K562 (cell line): Measurements from ENCODE around the gene NEU1. TPM values are rescaled to one million over a fixed set of nuclear protein-coding genes. Genes with fewer than 3 reads are reported as not detected.

Experiments used
- BCL6 ChIP-seq: fragments of 250-450 bp; sonication (Bioruptor Pico); IDR thresholded peaks from 2 replicates; pipeline ENCODE4 v1.4.0; 2020
- BHLHE40 ChIP-seq: IDR thresholded peaks from 2 replicates; pipeline ENCODE4 v1.6.1; 2011; ENCODE audit warnings: low read length, improper control_type of control experiment
- CEBPG ChIP-seq, 3 experiments: fragments of 200-800 bp in 1 of 3; sonication (Bioruptor generic) in 1 of 3; sonication (generic) in 1 of 3; formaldehyde crosslinking in 1 of 3; IDR thresholded peaks in 2 of 3; conservative IDR thresholded peaks in 1 of 3; 2 replicates each; pipeline versions ENCODE4 v1.6.1 to v1.8.0; 2016 to 2022; ENCODE audit warnings: missing compliant biosample characterization in 2 of 3, missing genetic modification characterization in 2 of 3, mild to moderate bottlenecking in 1 of 3, missing genetic modification reagents in 1 of 3
- DACH1 ChIP-seq: fragments of 450-650 bp; IDR thresholded peaks from 2 replicates; pipeline ENCODE4 v1.6.1; 2018; ENCODE audit not compliant: partially characterized antibody
- ELF4 ChIP-seq: fragments of 450-650 bp; formaldehyde crosslinking; IDR thresholded peaks from 2 replicates; pipeline ENCODE4 v1.4.0; 2022; ENCODE audit warnings: missing genetic modification characterization
- GATAD2B ChIP-seq: fragments of 450-650 bp; IDR thresholded peaks from 2 replicates; pipeline ENCODE4 v1.6.1; 2017; ENCODE audit warnings: mild to moderate bottlenecking, borderline replicate concordance
- HDAC2 ChIP-seq: fragments of 450-650 bp; IDR thresholded peaks from 2 replicates; pipeline ENCODE4 v1.6.1; 2016; ENCODE audit warnings: mild to moderate bottlenecking
- HDAC6 ChIP-seq: IDR thresholded peaks from 2 replicates; pipeline ENCODE4 v1.6.1; 2012; ENCODE audit warnings: low read depth, mild to moderate bottlenecking, control low read depth, inconsistent platforms, low read length, moderate library complexity
- HMG20A ChIP-seq: fragments of 450-650 bp; formaldehyde crosslinking; conservative IDR thresholded peaks from 2 replicates; pipeline ENCODE4 v1.4.0; 2020; ENCODE audit warnings: mild to moderate bottlenecking, mixed read lengths
- HNRNPK ChIP-seq: fragments of 200-400 bp; formaldehyde crosslinking; IDR thresholded peaks from one replicate; pipeline ENCODE4 v1.6.1; 2018; ENCODE audit warnings: mild to moderate bottlenecking, low read depth, low read length; ENCODE audit not compliant: poor library complexity, severe bottlenecking
- MECOM ChIP-seq: fragments of 250-450 bp; sonication (Bioruptor Pico); IDR thresholded peaks from 2 replicates; pipeline ENCODE4 v1.8.0; 2022; ENCODE audit warnings: inconsistent platforms
- MEF2D ChIP-seq: conservative IDR thresholded peaks from 2 replicates; pipeline ENCODE4 v1.6.1; 2016; ENCODE audit warnings: low read depth, missing genetic modification characterization, missing compliant biosample characterization
- MYC ChIP-seq, 2 experiments: fragments of 250-450 bp in 1 of 2; sonication (Bioruptor Pico) in 1 of 2; IDR thresholded peaks; 2 replicates each; pipeline versions ENCODE4 v1.5.1 to v1.6.1; 2012 to 2021; ENCODE audit warnings: low read depth in 2 of 2, borderline replicate concordance in 1 of 2, improper control_type of control experiment in 1 of 2, low read length in 1 of 2, mild to moderate bottlenecking in 1 of 2, moderate library complexity in 1 of 2
- NFIX ChIP-seq: fragments of 250-450 bp; sonication (Bioruptor Pico); IDR thresholded peaks from 2 replicates; pipeline ENCODE4 v1.4.0; 2020; ENCODE audit warnings: low read depth, mild to moderate bottlenecking, moderate library complexity
- NR2F6 ChIP-seq: fragments of 450-650 bp; formaldehyde crosslinking; IDR thresholded peaks from 2 replicates; pipeline ENCODE4 v1.4.0; 2020; ENCODE audit warnings: mild to moderate bottlenecking
- POLR2B ChIP-seq: fragments of 450-650 bp; IDR thresholded peaks from 2 replicates; pipeline ENCODE4 v1.6.1; 2018; ENCODE audit warnings: low read depth; ENCODE audit not compliant: partially characterized antibody
- PPARD ChIP-seq: fragments of 250-450 bp; sonication (Bioruptor Pico); IDR thresholded peaks from 2 replicates; pipeline ENCODE4 v1.8.0; 2022; ENCODE audit warnings: inconsistent platforms, mild to moderate bottlenecking, moderate library complexity
- TCF3 ChIP-seq: sonication (generic); formaldehyde crosslinking; IDR thresholded peaks from 2 replicates; pipeline ENCODE4 v1.4.0; 2020; ENCODE audit warnings: mild to moderate bottlenecking, missing genetic modification reagents
- ZNF121 ChIP-seq: sonication (generic); formaldehyde crosslinking; conservative IDR thresholded peaks from 2 replicates; pipeline ENCODE4 v1.8.0; 2022; ENCODE audit warnings: missing genetic modification reagents
- ZNF124 ChIP-seq: sonication (generic); formaldehyde crosslinking; IDR thresholded peaks from 2 replicates; pipeline ENCODE4 v1.8.1; 2022; ENCODE audit warnings: missing genetic modification reagents
- ZNF3 ChIP-seq: fragments of 250-450 bp; sonication (Bioruptor Pico); IDR thresholded peaks from 2 replicates; pipeline ENCODE4 v1.5.0; 2021; ENCODE audit warnings: mild to moderate bottlenecking, moderate library complexity
- ZNF311 ChIP-seq: fragments of 250-450 bp; sonication (Bioruptor Pico); IDR thresholded peaks from 2 replicates; pipeline ENCODE4 v1.4.0; 2020; ENCODE audit warnings: mild to moderate bottlenecking, moderate library complexity
- ZNF444 ChIP-seq: fragments of 250-450 bp; sonication (Bioruptor Pico); IDR thresholded peaks from 2 replicates; pipeline ENCODE4 v1.4.0; 2020; ENCODE audit warnings: mild to moderate bottlenecking, moderate library complexity
- ZNF551 ChIP-seq: fragments of 250-450 bp; sonication (Bioruptor Pico); IDR thresholded peaks from 2 replicates; pipeline ENCODE4 v1.5.0; 2021; ENCODE audit warnings: mild to moderate bottlenecking, moderate library complexity
- ZNF717 ChIP-seq: fragments of 250-450 bp; sonication (Bioruptor Pico); IDR thresholded peaks from 2 replicates; pipeline ENCODE4 v1.5.0; 2021
- ZNF766 ChIP-seq: fragments of 200-800 bp; sonication (Bioruptor generic); conservative IDR thresholded peaks from 2 replicates; pipeline ENCODE4 v1.6.1; 2016; ENCODE audit warnings: missing genetic modification characterization, missing compliant biosample characterization
- polyA plus RNA-seq, 8 experiments: library from polyadenylated mRNA; depleted of rRNA in 4 of 8; stranded (reverse) in 5 of 8; unstranded in 3 of 8; fragments of >200 nt; fragmentation: Nextera tagmentation in 2 of 8; fragmentation: Illumina TruSeq in 1 of 8; extraction: Ambion mirVana in 2 of 8; extraction: Trizol in 1 of 8; gene quantifications; 2 replicates each; pipeline versions ENCODE4 v1.2.1 to v1.2.3, GENCODE V29; 2011 to 2014; ENCODE audit warnings: inconsistent platforms in 1 of 8, missing spikeins in 1 of 8
- total RNA-seq, 7 experiments: library from RNA; depleted of rRNA in 6 of 7; stranded (reverse); fragments of >200 nt in 6 of 7; fragmentation: Illumina TruSeq in 2 of 7; extraction: Trizol in 2 of 7; gene quantifications; 2 replicates each; pipeline versions ENCODE4 v1.2.1 to v1.2.3, GENCODE V29; 2011 to 2021; ENCODE audit warnings: low replicate concordance in 1 of 7
- TF ChIP-seq, protein P1 (sequence below): fragments of 250-450 bp; sonication (Bioruptor Pico); IDR thresholded peaks from 2 replicates; pipeline ENCODE4 v1.6.1; 2021; ENCODE audit warnings: mild to moderate bottlenecking
- TF ChIP-seq, protein P2 (sequence below): sonication (generic); formaldehyde crosslinking; IDR thresholded peaks from 2 replicates; pipeline ENCODE4 v1.8.1; 2023; ENCODE audit warnings: mild to moderate bottlenecking, missing genetic modification reagents

Gene NEU1
- total and polyA plus RNA-seq, 9 of the 15 experiments (the other 6 are each of a cell fraction or from before 2014, with no cell fraction given), result 14.8 to 67.8 (median 51.0) TPM

DNA sequence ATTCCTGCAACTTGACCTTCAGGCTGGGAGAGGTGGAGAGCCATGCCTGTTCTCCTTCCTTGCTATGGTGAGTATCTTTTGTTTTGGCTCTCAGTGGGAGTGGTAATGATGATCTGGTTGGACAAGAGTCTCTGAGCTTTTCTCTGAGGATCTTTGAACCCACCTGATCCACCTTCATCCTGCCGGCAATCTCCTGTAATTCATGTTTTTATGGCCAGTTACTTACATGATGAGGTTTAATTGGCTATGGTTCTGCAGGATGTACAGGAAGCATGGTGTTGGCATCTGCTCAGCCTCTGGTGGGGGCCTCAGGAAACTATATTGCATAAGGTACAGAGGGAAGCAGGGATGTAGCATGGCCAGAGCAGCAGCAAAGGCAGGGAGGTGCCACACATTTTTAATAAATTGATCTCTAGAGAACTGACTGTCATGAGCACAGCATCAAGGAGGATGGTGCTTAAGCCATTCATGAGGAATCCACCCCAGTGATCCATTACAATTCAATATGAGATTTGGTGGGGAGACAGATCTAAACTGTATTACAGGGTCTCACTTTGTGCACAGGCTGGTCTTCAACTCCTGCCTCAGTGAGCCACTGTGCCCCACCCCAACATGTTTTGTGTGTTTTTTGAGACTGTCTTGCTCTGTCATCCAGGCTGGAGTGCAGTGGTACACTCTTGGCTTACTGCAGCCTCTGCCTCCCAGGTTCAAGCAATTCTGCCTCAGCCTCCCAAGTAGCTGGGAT lies 25.1 kb downstream of the NEU1 start (continued):
- TF ChIP-seq ZNF124 (CRISPR knock-in tag) (no peak), ELF4 (CRISPR knock-in tag) (no peak), MECOM (CRISPR knock-in tag) (no peak), BHLHE40 (no peak), ZNF551 (CRISPR knock-in tag) (no peak), PPARD (CRISPR knock-in tag) (no peak), MYC (IDR thresholded peaks at IDR 0.05; ENCODE audit: low read depth, low read length) (no peak), MYC (CRISPR knock-in tag; IDR thresholded peaks at IDR 0.05; ENCODE audit: borderline replicate concordance, low read depth) (peak; percentile 69; the same call in 1 of the 2 replicates), HNRNPK (no peak), GATAD2B (no peak), BCL6 (CRISPR knock-in tag) (no peak), ZNF121 (CRISPR knock-in tag) (no peak), CEBPG (CRISPR knock-in tag; IDR thresholded peaks at IDR 0.05) (peak; percentile 51), CEBPG (tag; conservative IDR thresholded peaks at IDR 0.05 in 1 of 2, IDR thresholded peaks at IDR 0.05 in 1 of 2) (no peak), POLR2B (no peak), ZNF311 (no peak), ZNF444 (no peak), TCF3 (CRISPR knock-in tag) (peak; percentile 30; the same call in 1 of the 2 replicates), HMG20A (CRISPR knock-in tag) (no peak), NFIX (CRISPR knock-in tag) (no peak), ZNF3 (CRISPR knock-in tag) (no peak), MEF2D (no peak), ZNF766 (CRISPR knock-in tag) (no peak), ZNF717 (CRISPR knock-in tag) (0 out of 2 replicates have a peak, but pooled peaks have one; percentile 24), NR2F6 (CRISPR knock-in tag) (no peak), HDAC6 (no peak), DACH1 (no peak), HDAC2 (no peak)
- TF ChIP-seq, protein P1, sequence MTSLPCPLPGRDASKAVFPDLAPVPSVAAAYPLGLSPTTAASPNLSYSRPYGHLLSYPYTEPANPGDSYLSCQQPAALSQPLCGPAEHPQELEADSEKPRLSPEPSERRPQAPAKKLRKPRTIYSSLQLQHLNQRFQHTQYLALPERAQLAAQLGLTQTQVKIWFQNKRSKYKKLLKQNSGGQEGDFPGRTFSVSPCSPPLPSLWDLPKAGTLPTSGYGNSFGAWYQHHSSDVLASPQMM, result 0 out of 2 replicates have a peak, but pooled peaks have one; percentile 66
- TF ChIP-seq, protein P2, sequence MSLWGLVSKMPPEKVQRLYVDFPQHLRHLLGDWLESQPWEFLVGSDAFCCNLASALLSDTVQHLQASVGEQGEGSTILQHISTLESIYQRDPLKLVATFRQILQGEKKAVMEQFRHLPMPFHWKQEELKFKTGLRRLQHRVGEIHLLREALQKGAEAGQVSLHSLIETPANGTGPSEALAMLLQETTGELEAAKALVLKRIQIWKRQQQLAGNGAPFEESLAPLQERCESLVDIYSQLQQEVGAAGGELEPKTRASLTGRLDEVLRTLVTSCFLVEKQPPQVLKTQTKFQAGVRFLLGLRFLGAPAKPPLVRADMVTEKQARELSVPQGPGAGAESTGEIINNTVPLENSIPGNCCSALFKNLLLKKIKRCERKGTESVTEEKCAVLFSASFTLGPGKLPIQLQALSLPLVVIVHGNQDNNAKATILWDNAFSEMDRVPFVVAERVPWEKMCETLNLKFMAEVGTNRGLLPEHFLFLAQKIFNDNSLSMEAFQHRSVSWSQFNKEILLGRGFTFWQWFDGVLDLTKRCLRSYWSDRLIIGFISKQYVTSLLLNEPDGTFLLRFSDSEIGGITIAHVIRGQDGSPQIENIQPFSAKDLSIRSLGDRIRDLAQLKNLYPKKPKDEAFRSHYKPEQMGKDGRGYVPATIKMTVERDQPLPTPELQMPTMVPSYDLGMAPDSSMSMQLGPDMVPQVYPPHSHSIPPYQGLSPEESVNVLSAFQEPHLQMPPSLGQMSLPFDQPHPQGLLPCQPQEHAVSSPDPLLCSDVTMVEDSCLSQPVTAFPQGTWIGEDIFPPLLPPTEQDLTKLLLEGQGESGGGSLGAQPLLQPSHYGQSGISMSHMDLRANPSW (CRISPR knock-in tag), result no peak
